GM18907 (cell line): Measurements from ENCODE around the gene MAP3K4.
"Not testable (repeated sequence)": the region's sequence is repeated elsewhere in the genome, so short reads cannot be mapped to it uniquely, and the experiment has no call there.

ENCODE experiments used
- ATAC-seq: cut with Tn5 transposase; IDR thresholded peaks from one replicate; pipeline ENCODE4 v1.9.1; 2021; ENCODE audit warnings: mild to moderate bottlenecking, moderate library complexity; ENCODE audit not compliant: unreplicated experiment

Gene MAP3K4

DNA sequence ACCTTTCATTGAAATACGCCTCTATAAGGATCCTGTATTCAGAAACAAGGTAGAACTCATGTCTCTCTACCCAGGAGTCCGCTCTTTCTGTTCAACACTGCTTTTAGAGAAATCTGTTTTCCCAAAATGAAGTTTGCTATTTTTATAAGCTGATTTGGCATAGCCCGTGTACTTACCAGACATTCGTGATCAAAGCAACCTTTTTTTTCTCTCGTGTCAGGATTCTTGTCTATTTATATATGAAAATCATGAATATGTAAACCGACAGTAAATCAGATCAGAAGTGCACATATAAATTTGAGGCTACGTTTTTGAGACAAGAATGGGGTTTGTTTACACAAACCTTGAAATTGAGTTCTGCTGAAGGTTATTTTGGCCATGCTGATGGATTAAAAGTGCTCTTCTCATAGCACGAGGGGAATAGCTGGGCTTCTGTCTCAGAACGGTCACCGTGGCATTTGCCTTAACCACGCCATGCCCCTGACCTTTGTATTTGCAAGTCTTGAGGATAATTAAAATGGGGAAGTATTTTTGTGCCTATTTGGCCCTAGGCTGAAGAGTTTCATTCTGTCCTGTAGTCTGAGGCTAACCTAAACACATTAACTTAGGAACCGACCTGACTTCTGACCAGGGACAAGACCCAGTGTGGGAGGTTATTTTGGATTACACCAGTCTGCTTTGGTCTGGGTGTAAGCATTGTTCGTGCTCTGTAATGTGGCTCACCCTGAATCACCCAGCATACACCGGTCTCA is 118.6 kb downstream of the MAP3K4 start:
- ATAC-seq: no peak

GRCh38 chr6:161111261-161111660 is 119.7 kb downstream of the MAP3K4 start:
- no peak for ATAC-seq

DNA sequence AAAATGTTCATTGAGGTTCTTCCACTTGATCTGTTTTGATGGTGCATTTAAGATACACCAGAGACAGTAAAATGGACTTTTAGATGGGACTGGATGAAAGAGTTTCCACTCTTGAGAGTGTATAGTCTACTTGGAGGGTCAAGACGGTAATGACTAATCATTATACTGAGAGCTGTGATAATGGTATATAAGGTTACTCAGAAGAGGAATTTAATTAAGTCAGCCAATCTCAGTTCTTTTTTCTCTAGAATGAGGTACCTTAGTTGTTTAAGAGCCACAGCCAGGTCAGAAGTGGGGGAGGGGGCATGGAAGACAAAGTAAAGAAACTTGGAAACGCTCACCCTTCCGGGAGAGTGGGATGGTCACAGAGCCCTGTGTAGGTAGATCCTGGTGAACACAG is 123.9 kb downstream of the MAP3K4 start:
- no peak for ATAC-seq

DNA sequence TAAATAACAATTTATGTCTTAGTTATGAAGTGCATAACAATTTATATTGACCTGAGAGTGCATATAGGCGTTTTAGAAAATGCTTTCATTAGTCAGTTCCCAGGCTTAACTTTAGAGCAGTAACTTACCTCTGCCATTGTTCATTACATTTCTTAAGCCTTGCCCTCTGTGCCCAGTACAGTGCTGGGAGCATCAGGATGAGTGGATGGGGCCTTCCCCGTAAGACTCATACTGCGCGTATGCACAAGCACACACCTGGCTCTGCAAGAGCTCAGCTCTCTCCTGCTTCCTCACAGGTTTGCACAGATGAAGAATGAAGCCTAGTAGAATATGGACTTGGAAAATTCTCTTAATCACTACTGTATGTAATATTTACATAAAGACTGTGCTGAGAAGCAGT is 125.0 kb downstream of the MAP3K4 start:
- ATAC-seq: no peak

GRCh38 chr6:161117308-161117707 is 125.7 kb downstream of the MAP3K4 start:
- ATAC-seq: no peak

DNA sequence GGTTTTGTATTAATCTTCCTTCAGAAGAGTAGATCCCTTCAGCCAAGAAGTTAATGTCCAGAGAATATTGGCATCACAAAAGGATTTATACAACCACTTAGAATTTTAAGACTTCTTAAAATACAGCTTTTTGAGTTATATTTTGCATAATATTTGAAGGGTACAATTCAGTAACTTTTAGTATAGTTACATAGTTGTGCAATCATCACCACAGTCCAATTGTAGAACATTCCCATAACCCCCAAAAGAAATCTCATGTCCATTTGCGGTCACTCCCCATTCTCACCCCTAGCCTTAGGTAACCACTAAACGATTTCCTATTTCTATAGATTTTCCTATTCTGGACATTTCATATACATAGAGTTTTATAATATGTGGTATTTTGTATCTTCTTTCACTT is 126.4 kb downstream of the MAP3K4 start:
- ATAC-seq: no peak

DNA sequence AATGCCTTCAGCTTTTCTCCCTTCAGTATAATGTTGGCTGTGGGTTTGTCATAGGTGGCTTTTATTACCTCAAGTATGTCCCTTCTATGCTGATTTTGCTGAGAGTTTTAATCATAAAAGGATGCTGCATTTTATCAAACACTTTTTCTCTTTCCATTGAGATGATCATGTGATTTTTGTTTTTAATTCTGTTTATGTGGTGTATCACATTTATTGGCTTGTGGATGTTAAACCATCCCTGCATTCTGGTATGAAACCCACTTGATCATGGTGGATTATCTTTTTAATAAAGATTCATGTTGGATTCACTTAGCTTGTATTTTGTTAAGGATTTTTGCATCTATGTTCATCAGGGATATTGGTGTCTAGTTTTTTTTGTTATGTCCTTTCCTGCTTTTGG is 131.8 kb downstream of the MAP3K4 start:
- not testable (repeated sequence) for ATAC-seq

DNA sequence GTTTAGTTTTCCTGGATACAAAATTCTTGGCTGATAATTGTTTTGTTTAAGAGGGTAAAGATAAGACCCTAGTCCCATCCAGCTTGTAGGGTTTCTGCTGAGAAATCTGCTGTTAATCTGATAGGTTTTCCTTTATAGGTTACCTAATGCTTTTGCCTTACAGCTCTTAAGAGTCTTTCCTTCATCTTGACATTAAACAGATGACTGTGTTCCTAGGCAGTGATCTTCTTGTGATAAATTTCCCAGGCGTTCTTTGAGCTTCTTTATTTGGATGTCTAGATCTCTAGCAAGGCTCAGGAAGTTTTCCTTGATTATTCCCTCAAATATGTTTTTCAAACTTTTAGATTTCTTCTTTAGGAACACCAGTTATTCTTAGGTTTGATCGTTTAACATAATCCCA is 134.0 kb downstream of the MAP3K4 start:
- no peak for ATAC-seq

DNA sequence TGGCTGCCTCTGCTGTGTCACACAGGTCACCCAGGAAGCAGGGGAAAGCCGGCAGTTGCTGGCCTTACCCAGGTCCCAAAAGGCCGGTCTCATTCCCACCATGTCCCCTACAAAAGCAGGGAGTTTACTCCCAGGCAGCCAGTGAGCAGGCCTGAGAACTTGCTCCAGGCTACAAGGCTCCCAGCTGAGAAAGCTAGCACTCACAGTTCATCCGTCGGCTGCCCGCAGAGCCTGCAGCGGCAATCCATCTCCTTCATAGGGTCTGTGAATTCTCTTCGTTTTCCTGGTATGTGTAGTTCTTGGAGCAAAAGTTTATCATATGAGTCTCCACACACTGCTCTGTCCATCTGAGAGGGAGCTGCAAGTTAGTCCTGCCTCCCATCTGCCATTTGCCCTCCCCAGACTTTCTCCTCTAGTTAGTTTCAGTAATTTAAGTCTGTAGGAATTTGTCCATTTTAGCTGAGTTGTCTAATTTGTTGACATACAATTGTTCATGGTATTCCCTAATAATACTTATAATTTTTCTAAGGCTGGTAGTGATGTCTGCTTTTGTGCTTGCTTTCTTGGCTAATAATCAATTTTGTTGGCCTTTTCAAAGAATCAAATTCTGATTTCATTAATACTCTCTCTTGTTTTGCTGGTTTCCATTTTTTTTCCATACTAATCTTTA is 135.6 kb downstream of the MAP3K4 start:
- ATAC-seq: no peak

GRCh38 chr6:161128230-161128629 is 136.7 kb downstream of the MAP3K4 start:
- no peak for ATAC-seq

DNA sequence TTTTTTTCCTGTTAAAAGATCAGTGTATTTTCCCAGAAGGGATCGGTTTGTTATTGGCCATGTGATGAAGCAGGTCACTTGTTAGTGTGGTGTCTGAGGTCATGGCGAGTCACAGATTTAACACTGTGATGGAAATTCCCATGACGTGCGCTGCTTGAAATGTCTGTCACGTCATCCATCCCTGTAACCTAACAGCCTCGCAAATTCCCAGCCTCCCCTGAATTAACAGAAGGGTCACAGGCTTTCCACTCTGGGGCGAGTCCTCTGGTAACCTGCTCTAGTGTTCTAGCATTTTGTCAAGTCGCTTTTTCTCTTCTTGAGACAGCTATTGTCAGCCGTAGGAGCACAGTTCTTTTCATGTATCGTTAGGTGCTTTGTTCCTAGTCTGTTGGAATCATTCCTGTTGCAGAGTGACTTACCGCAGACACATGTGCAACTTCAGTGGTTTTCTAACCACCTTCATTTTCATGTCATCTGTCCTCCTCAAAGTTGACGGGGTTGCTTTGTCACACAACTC is 137.2 kb downstream of the MAP3K4 start:
- ATAC-seq: no peak

DNA sequence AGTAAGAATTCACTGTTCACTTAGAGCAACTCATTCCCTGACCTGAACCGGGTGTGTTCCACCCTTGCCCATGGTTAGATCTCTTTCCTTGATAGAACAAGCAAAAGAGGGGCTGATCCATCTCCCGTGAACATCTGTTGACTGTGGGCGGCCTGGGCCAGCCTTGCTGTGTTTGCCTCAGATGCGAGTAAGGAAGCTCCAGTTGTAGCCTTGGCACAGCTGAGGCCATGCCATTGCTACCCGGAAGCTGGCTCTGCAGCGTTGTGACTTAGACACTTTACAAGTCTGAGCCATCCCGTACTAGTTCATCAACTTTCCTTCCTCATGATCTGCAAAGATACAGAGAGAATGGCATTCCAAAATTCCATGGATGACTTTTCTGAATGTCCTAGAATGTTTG is 139.0 kb downstream of the MAP3K4 start:
- ATAC-seq: no peak

- ATAC-seq: no peak
Measured at GRCh38 chr6:161130967-161131766, 139.6 kb downstream of the MAP3K4 start.

DNA sequence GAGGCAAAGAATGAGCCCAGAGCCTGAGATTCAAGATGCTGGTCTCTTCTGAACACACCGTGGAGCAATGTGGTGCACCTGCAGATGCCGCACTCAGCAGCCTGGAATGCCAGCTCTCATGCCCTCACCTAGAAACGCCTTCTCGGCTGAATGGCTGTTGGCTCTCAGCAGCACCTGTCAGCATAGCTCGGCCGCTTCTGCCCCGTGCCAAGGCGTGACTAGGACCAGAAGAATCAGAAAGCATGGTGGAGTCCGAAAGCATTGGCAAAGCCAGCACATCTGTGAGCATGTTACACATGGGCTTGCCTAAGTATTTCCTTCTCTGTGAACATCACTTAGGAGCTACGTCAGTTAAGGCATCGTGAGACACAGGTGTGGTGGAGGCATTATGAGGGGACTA is 140.8 kb downstream of the MAP3K4 start:
- no peak for ATAC-seq

GRCh38 chr6:161133963-161134362 is 142.4 kb downstream of the MAP3K4 start:
- no peak for ATAC-seq

DNA sequence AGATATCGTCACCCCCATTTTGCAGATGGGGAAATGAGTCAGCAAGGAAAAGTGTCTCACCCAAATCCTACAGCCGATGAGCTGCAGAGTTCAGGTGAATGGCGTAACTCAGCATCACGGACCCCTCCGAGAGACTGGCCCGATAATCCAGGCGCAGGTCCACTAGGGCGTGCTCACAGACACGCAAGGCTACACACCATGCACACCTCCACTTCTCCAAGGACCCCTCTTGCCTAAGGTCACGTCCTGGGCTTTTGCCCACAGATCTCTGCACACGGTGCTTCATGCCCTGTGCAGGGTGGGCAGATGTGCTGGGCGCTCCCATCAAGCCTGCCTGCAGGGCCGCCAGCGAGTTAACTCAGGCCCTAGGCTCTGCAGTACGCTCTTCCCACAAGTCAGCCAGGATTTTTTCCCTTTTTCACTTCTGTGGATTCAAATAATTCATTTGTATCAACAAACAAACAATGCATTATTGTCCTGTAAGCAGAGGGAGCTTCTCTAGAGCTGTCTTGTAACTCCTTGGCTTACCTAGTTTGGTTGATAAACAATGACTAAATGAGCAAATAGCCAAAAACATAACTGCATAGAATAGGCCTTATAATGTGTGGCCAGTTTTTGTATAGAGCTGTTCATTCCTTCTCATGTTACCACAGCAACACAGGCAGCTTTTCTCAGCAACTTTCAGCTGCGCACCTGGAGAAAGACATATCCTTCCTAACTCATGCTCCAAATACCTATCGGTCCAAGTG is 143.2 kb downstream of the MAP3K4 start:
- ATAC-seq: no peak

DNA sequence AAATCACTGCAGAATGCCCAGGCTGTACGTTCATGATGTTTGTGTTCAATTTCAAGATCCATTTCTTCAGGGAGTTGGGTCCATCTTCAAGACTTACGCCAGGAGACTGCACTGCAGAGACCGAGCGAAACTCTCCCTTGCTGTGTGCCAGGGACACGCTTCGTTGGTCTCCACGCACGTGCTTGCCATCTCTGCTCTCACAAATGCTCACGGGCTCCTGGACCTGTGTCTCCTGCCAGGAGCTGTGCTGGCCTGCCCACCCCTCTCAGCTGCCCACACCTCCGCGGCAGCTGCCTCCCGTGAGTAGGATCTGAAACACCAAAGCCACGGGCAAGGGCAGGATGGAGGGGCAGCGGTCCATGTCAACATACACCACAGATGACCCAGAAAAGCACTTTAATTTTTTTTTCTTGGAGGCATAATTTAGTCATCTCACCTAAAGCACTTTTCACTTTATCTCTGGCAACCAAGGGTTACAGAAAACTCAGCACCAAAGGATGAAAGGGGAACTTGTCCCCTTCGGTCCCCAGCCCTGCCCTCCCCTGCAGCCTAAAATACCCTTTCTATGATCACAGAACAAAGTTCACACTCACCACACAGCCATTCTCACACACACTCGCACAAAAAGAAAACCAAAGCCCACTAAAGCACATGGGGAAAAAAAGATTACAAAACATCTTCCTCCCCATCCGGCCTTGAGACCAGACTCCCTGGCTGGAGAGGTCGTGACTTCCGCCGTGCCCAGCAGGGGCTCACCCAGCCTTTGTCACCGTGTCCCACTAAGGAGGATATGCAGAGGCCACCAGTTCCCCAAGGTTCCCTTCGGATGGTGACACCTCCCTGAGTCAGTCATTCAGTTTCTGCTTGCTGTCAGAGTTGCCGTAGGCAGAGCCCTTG is 144.4 kb downstream of the MAP3K4 start:
- ATAC-seq: peak; percentile 61

DNA sequence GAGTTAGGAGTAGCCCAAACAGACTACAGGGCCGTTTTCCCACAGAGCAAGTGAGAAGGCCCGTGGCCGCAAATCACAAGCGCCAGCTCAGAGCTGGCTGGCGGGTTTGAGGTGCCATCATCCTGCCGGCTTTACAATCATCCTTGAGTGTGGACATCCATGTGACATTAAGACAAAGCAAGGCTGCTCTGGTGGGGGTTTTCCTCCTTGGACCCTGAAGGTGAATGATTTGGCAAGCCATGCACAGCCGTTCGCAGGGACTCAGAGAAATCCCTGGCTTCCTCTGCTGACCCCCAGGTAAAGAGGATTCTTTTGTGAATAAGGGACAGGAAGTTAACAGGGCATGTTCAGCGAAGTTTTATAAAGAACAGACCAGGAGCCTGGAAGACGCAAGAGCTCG is 145.1 kb downstream of the MAP3K4 start:
- ATAC-seq: no peak

DNA sequence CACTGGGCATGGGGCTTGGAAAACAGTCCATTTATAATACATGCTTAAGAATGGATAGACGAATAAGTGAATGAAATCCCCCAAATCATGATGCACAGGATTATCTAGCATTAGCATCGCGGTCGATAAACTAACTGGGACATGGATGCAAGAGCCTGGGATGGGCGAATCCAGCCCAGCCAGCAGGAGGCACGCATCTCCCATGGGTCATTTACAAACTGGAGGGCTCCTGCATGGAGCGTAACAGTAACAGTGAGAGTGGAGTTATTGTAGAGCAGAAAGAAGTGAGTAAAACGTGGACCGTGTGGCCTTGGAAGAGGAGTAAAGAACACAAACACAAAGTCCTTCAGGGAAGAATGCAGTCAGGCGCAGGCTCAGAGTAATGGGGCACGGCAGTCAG is 145.8 kb downstream of the MAP3K4 start:
- no peak for ATAC-seq
